Cardiac fibroblast (primary cell): ENCODE data around the gene FITM2.

Experiments
- DNase-seq, 2 donors: peaks; one replicate each; pipeline versions ENCODE4 v3.0.0 to v3.0.0-alpha.2; 2010; ENCODE audit warnings: low read depth in 2 of 2
- H3K4me3 ChIP-seq, 2 donors: replicated peaks in 1 of 2; 1 replicate in 1 of 2; 2 replicates in 1 of 2; pipeline ENCODE4 v1.5.1; 2011; ENCODE audit warnings: low read depth in 2 of 2, low read length in 2 of 2, mild to moderate bottlenecking in 2 of 2, moderate library complexity in 1 of 2
- CTCF ChIP-seq: IDR thresholded peaks from one replicate; pipeline ENCODE4 v1.5.1; 2011; ENCODE audit warnings: low read depth, mild to moderate bottlenecking, low read length, inconsistent platforms

The FITM2 gene

GRCh38 chr20:44344723-44345122, 33.7 kb upstream of the FITM2 start:
- DNase-seq, result no peak
- H3K4me3 ChIP-seq, result no peak overlapping the region
- TF ChIP-seq CTCF, result no peak

GRCh38 chr20:44343162-44343675, 32.2 kb upstream of the FITM2 start:
- no peak overlapping the region for H3K4me3 ChIP-seq
- DNase-seq, result no peak
- TF ChIP-seq CTCF, result no peak

- no peak overlapping the region for H3K4me3 ChIP-seq
- TF ChIP-seq CTCF, result no peak
- peak in 1 of 2 donors; percentile 9 for DNase-seq
Measured at GRCh38 chr20:44342248-44342647, 31.2 kb upstream of the FITM2 start.

- no peak for TF ChIP-seq CTCF
- H3K4me3 ChIP-seq, result no peak within 1 kb of the TSS
- no peak for DNase-seq
Measured at GRCh38 chr20:44336725-44337380, 25.9 kb upstream of the FITM2 start, which contains the start of gene R3HDML. TSS of gene R3HDML (plus strand) at chr20:44337043. CDS start at chr20:44337158, 115 bp downstream.

GRCh38 chr20:44336086-44336485, 25.1 kb upstream of the FITM2 start:
- no peak for TF ChIP-seq CTCF
- no peak for DNase-seq
- H3K4me3 ChIP-seq, result no peak overlapping the region

- H3K4me3 ChIP-seq, result no peak overlapping the region
- no peak for DNase-seq
- TF ChIP-seq CTCF, result no peak
Measured at GRCh38 chr20:44335675-44336074, 24.7 kb upstream of the FITM2 start.

GRCh38 chr20:44334709-44335108, 23.7 kb upstream of the FITM2 start:
- no peak for DNase-seq
- TF ChIP-seq CTCF, result no peak
- no peak overlapping the region for H3K4me3 ChIP-seq
